Testis (tissue), 2 donors: ENCODE measurements around the gene ABHD16A.

Experiments
- POLR2A ChIP-seq: fragments of 450-650 bp; IDR thresholded peaks from one replicate; pipeline ENCODE4 v1.6.1; 2017; ENCODE audit warnings: antibody characterized with exemption, mild to moderate bottlenecking, moderate library complexity
- TF ChIP-seq, protein P1 (sequence below), 3 experiments: fragments of 450-650 bp in 2 of 3; fragments of 200-600 bp in 1 of 3; sonication (generic) in 1 of 3; IDR thresholded peaks; one replicate each; pipeline ENCODE4 v1.5.1; 2016 to 2019; ENCODE audit warnings: antibody characterized with exemption in 3 of 3, mild to moderate bottlenecking in 2 of 3, moderate library complexity in 1 of 3

GRCh38 chr6:31681135-31681671 is 21.9 kb downstream of the ABHD16A start:
- TF ChIP-seq, protein P1, sequence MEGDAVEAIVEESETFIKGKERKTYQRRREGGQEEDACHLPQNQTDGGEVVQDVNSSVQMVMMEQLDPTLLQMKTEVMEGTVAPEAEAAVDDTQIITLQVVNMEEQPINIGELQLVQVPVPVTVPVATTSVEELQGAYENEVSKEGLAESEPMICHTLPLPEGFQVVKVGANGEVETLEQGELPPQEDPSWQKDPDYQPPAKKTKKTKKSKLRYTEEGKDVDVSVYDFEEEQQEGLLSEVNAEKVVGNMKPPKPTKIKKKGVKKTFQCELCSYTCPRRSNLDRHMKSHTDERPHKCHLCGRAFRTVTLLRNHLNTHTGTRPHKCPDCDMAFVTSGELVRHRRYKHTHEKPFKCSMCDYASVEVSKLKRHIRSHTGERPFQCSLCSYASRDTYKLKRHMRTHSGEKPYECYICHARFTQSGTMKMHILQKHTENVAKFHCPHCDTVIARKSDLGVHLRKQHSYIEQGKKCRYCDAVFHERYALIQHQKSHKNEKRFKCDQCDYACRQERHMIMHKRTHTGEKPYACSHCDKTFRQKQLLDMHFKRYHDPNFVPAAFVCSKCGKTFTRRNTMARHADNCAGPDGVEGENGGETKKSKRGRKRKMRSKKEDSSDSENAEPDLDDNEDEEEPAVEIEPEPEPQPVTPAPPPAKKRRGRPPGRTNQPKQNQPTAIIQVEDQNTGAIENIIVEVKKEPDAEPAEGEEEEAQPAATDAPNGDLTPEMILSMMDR (IDR thresholded peaks at IDR 0.05) = no peak
- no peak for TF ChIP-seq POLR2A
